Measurements from ENCODE around the gene SMG7.

SMG7 gene

GRCh38 chr1:183495420-183495819 is 23.1 kb downstream of the SMG7 start:
- TF ChIP-seq CTCF (IDR thresholded peaks at IDR 0.05; ENCODE audit: low read depth, low read length, poor library complexity, severe bottlenecking) (no peak), EZH2phosphoT487 (IDR thresholded peaks at IDR 0.05; ENCODE audit: borderline replicate concordance, low read length) (no peak)
- Histone ChIP-seq H4K20me1 (ENCODE audit: control insufficient read depth, insufficient read depth, low read depth, low read length) (peaks cover 42% of the 10 kb centered on the region), H3K36me3 (ENCODE audit: control insufficient read depth, low read length) (peaks cover 6% of the 10 kb centered on the region), H3K4me3 (ENCODE audit: low read length) (no peak overlapping the region), H3F3A (ENCODE audit: control insufficient read depth, insufficient read depth) (peaks cover 5% of the 10 kb centered on the region; the same call in 1 of the 2 replicates), H3K9me3 (ENCODE audit: control insufficient read depth, insufficient read depth, low read length) (no peaks in the 10 kb centered on the region), H3K27me3 (ENCODE audit: control insufficient read depth, low read length) (no peaks in the 10 kb centered on the region), H3K9me2 (replicated peaks; ENCODE audit: control insufficient read depth, low read length) (no peaks in the 10 kb centered on the region), H3K4me1 (ENCODE audit: control insufficient read depth, low read length) (peaks cover 35% of the 10 kb centered on the region), H3K27ac (ENCODE audit: low read depth, low read length) (no peak overlapping the region), H3K4me2 (ENCODE audit: low read length) (no peak overlapping the region), H3K79me2 (ENCODE audit: control insufficient read depth, low read length) (peaks cover 98% of the 10 kb centered on the region)

GRCh38 chr1:183497218-183497617 is 24.9 kb downstream of the SMG7 start:
- Histone ChIP-seq H3K9me3 (ENCODE audit: control insufficient read depth, insufficient read depth, low read length) (no peaks in the 10 kb centered on the region), H3K4me3 (ENCODE audit: low read length) (no peak overlapping the region), H3F3A (ENCODE audit: control insufficient read depth, insufficient read depth) (peaks cover 2% of the 10 kb centered on the region), H3K27me3 (ENCODE audit: control insufficient read depth, low read length) (no peaks in the 10 kb centered on the region), H3K27ac (ENCODE audit: low read depth, low read length) (no peak overlapping the region), H3K9me2 (replicated peaks; ENCODE audit: control insufficient read depth, low read length) (no peaks in the 10 kb centered on the region), H3K4me1 (ENCODE audit: control insufficient read depth, low read length) (peaks cover 37% of the 10 kb centered on the region), H3K79me2 (ENCODE audit: control insufficient read depth, low read length) (peaks cover 99% of the 10 kb centered on the region), H3K4me2 (ENCODE audit: low read length) (no peak overlapping the region), H3K36me3 (ENCODE audit: control insufficient read depth, low read length) (peaks cover 8% of the 10 kb centered on the region; the same call in 1 of the 2 replicates), H4K20me1 (ENCODE audit: control insufficient read depth, insufficient read depth, low read depth, low read length) (peaks cover 42% of the 10 kb centered on the region)
- TF ChIP-seq EZH2phosphoT487 (IDR thresholded peaks at IDR 0.05; ENCODE audit: borderline replicate concordance, low read length) (no peak), CTCF (IDR thresholded peaks at IDR 0.05; ENCODE audit: low read depth, low read length, poor library complexity, severe bottlenecking) (no peak)

GRCh38 chr1:183498342-183498991 is 26.2 kb downstream of the SMG7 start:
- Histone ChIP-seq H3K4me1 (ENCODE audit: control insufficient read depth, low read length) (peaks cover 31% of the 10 kb centered on the region), H3K9me2 (replicated peaks; ENCODE audit: control insufficient read depth, low read length) (no peaks in the 10 kb centered on the region), H3K9me3 (ENCODE audit: control insufficient read depth, insufficient read depth, low read length) (no peaks in the 10 kb centered on the region), H3K4me2 (ENCODE audit: low read length) (no peak overlapping the region), H3K4me3 (ENCODE audit: low read length) (no peak overlapping the region), H3K27me3 (ENCODE audit: control insufficient read depth, low read length) (no peaks in the 10 kb centered on the region), H3F3A (ENCODE audit: control insufficient read depth, insufficient read depth) (peaks cover 2% of the 10 kb centered on the region), H3K27ac (ENCODE audit: low read depth, low read length) (no peak overlapping the region), H4K20me1 (ENCODE audit: control insufficient read depth, insufficient read depth, low read depth, low read length) (peaks cover 39% of the 10 kb centered on the region), H3K36me3 (ENCODE audit: control insufficient read depth, low read length) (peaks cover 8% of the 10 kb centered on the region; the same call in 1 of the 2 replicates), H3K79me2 (ENCODE audit: control insufficient read depth, low read length) (peaks cover 99% of the 10 kb centered on the region)
- no peak for TF ChIP-seq EZH2phosphoT487 (IDR thresholded peaks at IDR 0.05; ENCODE audit: borderline replicate concordance, low read length)

- no peak overlapping the region for H3K4me3 ChIP-seq (ENCODE audit: low read length)
- H4K20me1 ChIP-seq (ENCODE audit: control insufficient read depth, insufficient read depth, low read depth, low read length): peaks cover 20% of the 10 kb centered on the region
- 0 out of 2 replicates have a peak, but pooled peaks cover under 1% of the 10 kb centered on the region for H3K4me1 ChIP-seq (ENCODE audit: control insufficient read depth, low read length)
- peaks cover 95% of the 10 kb centered on the region for H3K79me2 ChIP-seq (ENCODE audit: control insufficient read depth, low read length)
- H3K9me3 ChIP-seq (ENCODE audit: control insufficient read depth, insufficient read depth, low read length): no peaks in the 10 kb centered on the region
- no peaks in the 10 kb centered on the region for H3K9me2 ChIP-seq (replicated peaks; ENCODE audit: control insufficient read depth, low read length)
- no peak overlapping the region for H3K4me2 ChIP-seq (ENCODE audit: low read length)
- H3K36me3 ChIP-seq (ENCODE audit: control insufficient read depth, low read length): peaks cover 13% of the 10 kb centered on the region; the same call in 1 of the 2 replicates
- no peak for TF ChIP-seq EZH2phosphoT487 (IDR thresholded peaks at IDR 0.05; ENCODE audit: borderline replicate concordance, low read length)
- no peak for TF ChIP-seq CTCF (IDR thresholded peaks at IDR 0.05; ENCODE audit: low read depth, low read length, poor library complexity, severe bottlenecking)
- H3K27me3 ChIP-seq (ENCODE audit: control insufficient read depth, low read length): no peaks in the 10 kb centered on the region
- H3K27ac ChIP-seq (ENCODE audit: low read depth, low read length): no peak overlapping the region
- H3F3A ChIP-seq (ENCODE audit: control insufficient read depth, insufficient read depth): no peaks in the 10 kb centered on the region; the same call in 1 of the 2 replicates
Observed at GRCh38 chr1:183505454-183506089, 33.3 kb downstream of the SMG7 start.
